Left ventricle myocardium inferior (tissue), 1 donor: ENCODE data around the gene DPYSL3. TPM values are rescaled to one million over a fixed set of nuclear protein-coding genes. Genes with fewer than 3 reads are reported as not detected.

ENCODE experiments used
- DNase-seq: peaks from one replicate; pipeline ENCODE4 v3.0.0-alpha.2; 2020
- H3K27ac ChIP-seq: fragments of 200-600 bp; replicated peaks from 2 replicates; pipeline ENCODE4 v1.8.0; 2021
- H3K27me3 ChIP-seq: fragments of 200-600 bp; 2 replicates; pipeline ENCODE4 v1.8.0; 2021; ENCODE audit warnings: low read depth
- H3K36me3 ChIP-seq: fragments of 200-600 bp; 2 replicates; pipeline ENCODE4 v1.8.0; 2021
- H3K4me1 ChIP-seq: fragments of 200-600 bp; 2 replicates; pipeline ENCODE4 v1.8.0; 2021
- H3K4me3 ChIP-seq: fragments of 200-600 bp; 2 replicates; pipeline ENCODE4 v1.8.0; 2021; ENCODE audit warnings: mild to moderate bottlenecking, moderate library complexity
- H3K9me3 ChIP-seq: fragments of 200-600 bp; replicated peaks from 2 replicates; pipeline ENCODE4 v1.8.0; 2021
- CTCF ChIP-seq: fragments of 200-600 bp; IDR thresholded peaks from 2 replicates; pipeline ENCODE4 v1.8.0; 2021; ENCODE audit warnings: antibody characterized with exemption, mild to moderate bottlenecking, borderline replicate concordance
- intact Hi-C: fragments of 100-400 bp; cut with micrococcal nuclease; formaldehyde crosslinking; loops from one replicate; pipeline ENCODE4 v1.11.0; 2022
- total RNA-seq: library from RNA; stranded (reverse); fragmentation: NEBNext Ultra II Directional; extraction: Animal tissue kit (Norgen Biotek cat#: 25700); gene quantifications from one replicate; pipeline ENCODE4 v1.2.1, GENCODE V29; 2021
- donor health status: DM: no; HTN: yes; CAD: no; lungs with severe emphysema.

The DPYSL3 gene
- total RNA-seq, 1 donor from 2014 or later = 20.7 TPM

- intact Hi-C loops = no loop called here
- Histone ChIP-seq H3K9me3 (no peaks in the 10 kb centered on the region), H3K27me3 (no peaks in the 10 kb centered on the region), H3K27ac (no peak overlapping the region), H3K4me1 (no peaks in the 10 kb centered on the region), H3K4me3 (no peak overlapping the region), H3K36me3 (no peaks in the 10 kb centered on the region)
- TF ChIP-seq CTCF = no peak
- no peak for DNase-seq
Measured at GRCh38 chr5:147344861-147345260, 165.0 kb downstream of the DPYSL3 start.

GRCh38 chr5:147341345-147341744, 168.5 kb downstream of the DPYSL3 start:
- Histone ChIP-seq H3K4me1 (no peaks in the 10 kb centered on the region), H3K9me3 (peaks cover 12% of the 10 kb centered on the region), H3K4me3 (no peak overlapping the region), H3K27me3 (no peaks in the 10 kb centered on the region), H3K36me3 (no peaks in the 10 kb centered on the region), H3K27ac (no peak overlapping the region)
- no peak for TF ChIP-seq CTCF
- intact Hi-C loops = no loop called here
- no peak for DNase-seq

GRCh38 chr5:147340941-147341340, 168.9 kb downstream of the DPYSL3 start:
- Histone ChIP-seq H3K36me3 (no peaks in the 10 kb centered on the region), H3K4me3 (no peak overlapping the region), H3K27ac (no peak overlapping the region), H3K27me3 (no peaks in the 10 kb centered on the region), H3K9me3 (peaks cover 12% of the 10 kb centered on the region), H3K4me1 (no peaks in the 10 kb centered on the region)
- intact Hi-C loops = no loop called here
- no peak for DNase-seq
- TF ChIP-seq CTCF = no peak
